ENCODE data around the gene DENND2D.

Gene DENND2D

GRCh38 chr1:111203681-111204200 is 3.3 kb upstream of the DENND2D start:
- POLR2A ChIA-PET: no interaction called here
- H3K9me3 ChIP-seq (ENCODE audit: control insufficient read depth, insufficient read depth, low read depth, low read length): no peaks in the 10 kb centered on the region
- no peak for TF ChIP-seq ZBTB49 (tag by site-specific recombination; IDR thresholded peaks at IDR 0.05; ENCODE audit: low read depth)
- no peaks in the 10 kb centered on the region for H3K4me1 ChIP-seq (ENCODE audit: control insufficient read depth, insufficient read depth, low read length)
- no peak overlapping the region for H3K4me3 ChIP-seq (ENCODE audit: low read depth, low read length)
- CTCF ChIA-PET: no interaction called here
- no peaks in the 10 kb centered on the region for H3K36me3 ChIP-seq (ENCODE audit: control insufficient read depth in 2 of 2, insufficient read depth in 1 of 2, low read length in 2 of 2)
- no peak overlapping the region for H3K27ac ChIP-seq (ENCODE audit: extremely low read depth, low read depth, low read length)

- H3K4me3 ChIP-seq (ENCODE audit: low read depth, low read length): no peak overlapping the region
- no peaks in the 10 kb centered on the region for H3K9me3 ChIP-seq (ENCODE audit: control insufficient read depth, insufficient read depth, low read depth, low read length)
- ChIA-PET POLR2A (no interaction called here), CTCF (no interaction called here)
- TF ChIP-seq SP3 (tag by site-specific recombination; IDR thresholded peaks at IDR 0.05) (no peak), ZNF48 (tag by site-specific recombination; IDR thresholded peaks at IDR 0.05) (no peak), ZNF157 (tag by site-specific recombination; IDR thresholded peaks at IDR 0.05) (no peak), ZNF10 (tag by site-specific recombination; IDR thresholded peaks at IDR 0.05) (no peak), ZNF677 (tag by site-specific recombination; IDR thresholded peaks at IDR 0.05) (no peak), KLF9 (tag by site-specific recombination; IDR thresholded peaks at IDR 0.05; ENCODE audit: low read depth) (no peak), ZNF280D (tag by site-specific recombination; IDR thresholded peaks at IDR 0.05) (no peak), ZNF639 (tag by site-specific recombination; IDR thresholded peaks at IDR 0.05) (no peak), ZNF658 (tag by site-specific recombination; IDR thresholded peaks at IDR 0.05) (no peak)
- no peaks in the 10 kb centered on the region for H3K36me3 ChIP-seq (ENCODE audit: control insufficient read depth in 2 of 2, insufficient read depth in 1 of 2, low read length in 2 of 2)
- H3K27ac ChIP-seq (ENCODE audit: extremely low read depth, low read depth, low read length): no peak overlapping the region
- H3K4me1 ChIP-seq (ENCODE audit: control insufficient read depth, insufficient read depth, low read length): no peaks in the 10 kb centered on the region
Observed at GRCh38 chr1:111202707-111203623, 2.5 kb upstream of the DENND2D start.

- no peak overlapping the region for H3K27ac ChIP-seq (ENCODE audit: extremely low read depth, low read depth, low read length)
- no peak overlapping the region for H3K4me3 ChIP-seq (ENCODE audit: low read depth, low read length)
- H3K4me1 ChIP-seq (ENCODE audit: control insufficient read depth, insufficient read depth, low read length): no peaks in the 10 kb centered on the region
- ChIA-PET CTCF (no interaction called here), POLR2A (no interaction called here)
- H3K36me3 ChIP-seq (ENCODE audit: control insufficient read depth in 2 of 2, insufficient read depth in 1 of 2, low read length in 2 of 2): no peaks in the 10 kb centered on the region
- no peaks in the 10 kb centered on the region for H3K9me3 ChIP-seq (ENCODE audit: control insufficient read depth, insufficient read depth, low read depth, low read length)
- no peak for TF ChIP-seq ZNF211 (tag by site-specific recombination; IDR thresholded peaks at IDR 0.05; ENCODE audit: low read depth)
- TF ChIP-seq ZXDB (tag by site-specific recombination; IDR thresholded peaks at IDR 0.05): no peak
- no peak for TF ChIP-seq ZNF155 (tag by site-specific recombination; IDR thresholded peaks at IDR 0.05)
- TF ChIP-seq PRDM4 (tag by site-specific recombination; IDR thresholded peaks at IDR 0.05): no peak
- no peak for TF ChIP-seq ZNF280C (tag by site-specific recombination; IDR thresholded peaks at IDR 0.05)
- no peak for TF ChIP-seq EGR2 (tag by site-specific recombination; IDR thresholded peaks at IDR 0.05; ENCODE audit: low read depth)
- no peak for TF ChIP-seq ZNF76 (tag by site-specific recombination; IDR thresholded peaks at IDR 0.05; ENCODE audit: borderline replicate concordance, low read depth)
Observed at GRCh38 chr1:111202366-111202706, 1.9 kb upstream of the DENND2D start.
